A549 (cell line): ENCODE measurements around the gene KLHL36.
"Not testable (repeated sequence)": the region's sequence is repeated elsewhere in the genome, so short reads cannot be mapped to it uniquely, and the experiment has no call there.

Experiments
- CTCF ChIP-seq: fragments of >200 bp; sonication (Bioruptor Twin); formaldehyde crosslinking; IDR thresholded peaks from 3 replicates; pipeline ENCODE4 v1.5.1; 2016
- ESRRA ChIP-seq: fragments of 150-350 bp; IDR thresholded peaks from 2 replicates; pipeline ENCODE4 v1.6.1; 2014; ENCODE audit warnings: mild to moderate bottlenecking, low read length, borderline replicate concordance
- JUN ChIP-seq, 2 experiments: fragments of >200 bp; sonication (Bioruptor Twin); formaldehyde crosslinking; IDR thresholded peaks; 2 replicates in 1 of 2; 3 replicates in 1 of 2; pipeline ENCODE4 v1.6.1; 2016 to 2017
- MAFK ChIP-seq: fragments of 450-650 bp; IDR thresholded peaks from 2 replicates; pipeline ENCODE4 v1.6.1; 2014; ENCODE audit not compliant: partially characterized antibody
- NFE2L2 ChIP-seq: fragments of 150-350 bp; conservative IDR thresholded peaks from 2 replicates; pipeline ENCODE4 v1.6.1; 2014; ENCODE audit warnings: low read length
- POLR2A ChIP-seq: IDR thresholded peaks from 2 replicates; pipeline ENCODE4 v1.6.1; 2012; ENCODE audit warnings: mild to moderate bottlenecking, low read length
- RAD21 ChIP-seq, 2 experiments: fragments of >200 bp in 1 of 2; sonication (Bioruptor Twin) in 1 of 2; formaldehyde crosslinking in 1 of 2; IDR thresholded peaks in 1 of 2; conservative IDR thresholded peaks in 1 of 2; 2 replicates in 1 of 2; 3 replicates in 1 of 2; pipeline ENCODE4 v1.6.1; 2012 to 2018; ENCODE audit warnings: inconsistent platforms in 1 of 2
- SMC3 ChIP-seq: fragments of >200 bp; sonication (Bioruptor Twin); formaldehyde crosslinking; IDR thresholded peaks from 3 replicates; pipeline ENCODE4 v1.6.1; 2018; ENCODE audit warnings: inconsistent platforms
- ZC3H11A ChIP-seq: fragments of 450-650 bp; IDR thresholded peaks from 2 replicates; pipeline ENCODE4 v1.6.1; 2014; ENCODE audit warnings: antibody characterized with exemption, mild to moderate bottlenecking
- TF ChIP-seq, protein P1 (sequence below): fragments of 150-350 bp; IDR thresholded peaks from 2 replicates; pipeline ENCODE4 v1.6.1; 2014; ENCODE audit warnings: low read depth, mild to moderate bottlenecking, low read length
- TF ChIP-seq, protein P2 (sequence below): IDR thresholded peaks from 2 replicates; pipeline ENCODE4 v1.6.1; 2012

- not testable (repeated sequence) for TF ChIP-seq CTCF; ESRRA; POLR2A; ZC3H11A; JUN (IDR thresholded peaks at IDR 0.05); SMC3; NFE2L2; RAD21 (conservative IDR thresholded peaks at IDR 0.05 in 1 of 2, IDR thresholded peaks at IDR 0.05 in 1 of 2)
- TF ChIP-seq, protein P1, sequence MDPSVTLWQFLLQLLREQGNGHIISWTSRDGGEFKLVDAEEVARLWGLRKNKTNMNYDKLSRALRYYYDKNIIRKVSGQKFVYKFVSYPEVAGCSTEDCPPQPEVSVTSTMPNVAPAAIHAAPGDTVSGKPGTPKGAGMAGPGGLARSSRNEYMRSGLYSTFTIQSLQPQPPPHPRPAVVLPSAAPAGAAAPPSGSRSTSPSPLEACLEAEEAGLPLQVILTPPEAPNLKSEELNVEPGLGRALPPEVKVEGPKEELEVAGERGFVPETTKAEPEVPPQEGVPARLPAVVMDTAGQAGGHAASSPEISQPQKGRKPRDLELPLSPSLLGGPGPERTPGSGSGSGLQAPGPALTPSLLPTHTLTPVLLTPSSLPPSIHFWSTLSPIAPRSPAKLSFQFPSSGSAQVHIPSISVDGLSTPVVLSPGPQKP: not testable (repeated sequence)
- TF ChIP-seq MAFK: peak; percentile 7
- TF ChIP-seq, protein P2, sequence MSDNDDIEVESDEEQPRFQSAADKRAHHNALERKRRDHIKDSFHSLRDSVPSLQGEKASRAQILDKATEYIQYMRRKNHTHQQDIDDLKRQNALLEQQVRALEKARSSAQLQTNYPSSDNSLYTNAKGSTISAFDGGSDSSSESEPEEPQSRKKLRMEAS: not testable (repeated sequence)
These were observed 27.4 kb upstream of the KLHL36 start for GRCh38 chr16:84620913-84621312.
